T-helper 1 cell (primary cell): ENCODE measurements around the gene PTAR1.

Experiments used
- DNase-seq, 5 donors: peaks; one replicate each; pipeline ENCODE4 v3.0.0-alpha.2; 2012 to 2020

Gene PTAR1

DNA sequence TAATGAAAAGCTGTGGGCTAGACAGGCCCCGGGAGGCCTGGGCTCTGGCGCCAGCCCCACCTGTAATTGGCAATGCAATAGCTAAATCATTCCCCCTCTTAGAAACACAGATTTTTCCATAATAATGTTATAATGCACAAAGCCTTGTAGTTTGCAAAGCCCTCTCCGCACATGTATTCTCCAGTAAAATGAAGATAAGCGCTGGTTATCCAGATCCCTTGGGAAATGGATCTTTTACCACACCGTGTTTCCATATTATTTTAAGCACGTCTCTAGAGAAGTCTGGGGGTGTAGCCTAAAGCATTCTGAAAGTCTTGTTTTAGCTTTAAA, 86.5 kb downstream of the PTAR1 start:
- no peak for DNase-seq

DNA sequence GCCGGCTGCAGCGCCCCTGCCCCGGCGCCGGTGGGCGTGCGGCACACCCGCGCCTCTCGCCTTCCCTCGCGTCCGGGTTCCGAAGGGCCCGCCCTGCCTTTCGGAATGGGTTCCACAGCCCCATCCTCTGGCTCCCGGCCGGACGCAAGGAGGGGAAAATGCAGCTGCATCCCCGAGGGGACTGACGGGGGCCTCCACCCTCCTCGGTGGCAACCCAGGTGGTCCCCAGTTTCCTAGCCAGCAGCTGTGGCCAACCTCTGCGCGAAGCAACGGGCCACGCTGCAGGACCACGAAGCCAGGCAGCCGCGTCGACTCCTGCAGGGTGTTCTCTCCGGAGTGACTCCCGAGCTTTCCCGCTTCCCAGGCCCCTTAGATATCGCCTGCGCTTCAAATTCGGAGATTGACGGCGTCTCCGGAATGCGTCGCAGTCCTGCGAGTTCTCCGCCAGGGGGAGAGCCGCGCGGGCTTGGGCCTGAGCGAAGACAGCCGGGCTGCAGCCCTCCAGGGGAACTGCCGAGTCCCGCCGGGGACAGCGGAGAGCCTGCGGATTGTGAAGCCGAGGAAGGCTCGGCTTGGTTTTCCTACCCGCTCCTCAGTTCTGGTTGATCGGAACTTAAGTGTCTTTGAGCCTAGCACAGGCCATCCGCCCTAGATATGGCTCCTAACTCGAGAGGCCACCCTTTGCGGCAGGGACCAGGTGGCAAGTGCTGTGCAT, 87.1 kb downstream of the PTAR1 start:
- peak; percentile 24 to 66 (median 48) for DNase-seq

DNA sequence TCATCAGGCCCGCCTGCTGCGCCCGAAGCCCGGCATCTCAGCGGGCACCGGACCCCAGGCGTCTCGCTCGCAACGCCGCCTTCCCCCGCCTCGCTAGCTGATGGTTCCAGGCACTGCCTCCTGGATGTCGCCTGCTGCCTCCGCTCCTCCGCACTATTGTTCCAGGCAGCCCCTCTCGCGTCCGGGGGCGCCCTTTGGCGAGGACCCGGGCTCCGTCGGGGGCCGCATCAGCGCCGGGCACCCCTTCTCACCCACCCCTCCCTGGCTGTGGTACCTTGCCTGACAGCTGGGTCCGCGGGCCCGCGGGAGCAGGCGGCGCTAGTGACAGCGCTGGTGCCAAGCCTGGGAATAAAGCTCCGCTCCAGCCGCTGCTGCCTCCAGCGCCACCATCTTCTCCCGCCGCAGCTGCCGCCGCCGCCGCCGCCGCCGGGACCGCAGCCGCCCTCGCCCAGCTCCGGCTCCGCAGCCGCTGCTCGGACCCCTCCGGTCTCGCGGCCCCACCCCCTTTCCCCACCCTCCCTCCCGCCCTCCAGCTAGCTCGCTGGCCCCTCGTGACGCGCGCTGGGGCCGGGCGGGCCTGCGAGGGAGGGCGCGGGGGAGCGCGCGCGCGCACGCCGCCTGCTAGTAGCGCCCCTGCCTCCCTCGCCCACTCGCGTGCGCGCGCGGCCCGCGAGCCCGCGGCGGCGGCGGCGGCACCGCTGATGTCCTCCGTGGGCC, 87.8 kb downstream of the PTAR1 start, which contains the start of gene APBA1:
Gene APBA1 (minus strand): TSS at position 493 of the 717 bp plus-strand sequence.
- DNase-seq: peak in 4 of 5 donors; percentile 9 to 44 (median 16)

DNA sequence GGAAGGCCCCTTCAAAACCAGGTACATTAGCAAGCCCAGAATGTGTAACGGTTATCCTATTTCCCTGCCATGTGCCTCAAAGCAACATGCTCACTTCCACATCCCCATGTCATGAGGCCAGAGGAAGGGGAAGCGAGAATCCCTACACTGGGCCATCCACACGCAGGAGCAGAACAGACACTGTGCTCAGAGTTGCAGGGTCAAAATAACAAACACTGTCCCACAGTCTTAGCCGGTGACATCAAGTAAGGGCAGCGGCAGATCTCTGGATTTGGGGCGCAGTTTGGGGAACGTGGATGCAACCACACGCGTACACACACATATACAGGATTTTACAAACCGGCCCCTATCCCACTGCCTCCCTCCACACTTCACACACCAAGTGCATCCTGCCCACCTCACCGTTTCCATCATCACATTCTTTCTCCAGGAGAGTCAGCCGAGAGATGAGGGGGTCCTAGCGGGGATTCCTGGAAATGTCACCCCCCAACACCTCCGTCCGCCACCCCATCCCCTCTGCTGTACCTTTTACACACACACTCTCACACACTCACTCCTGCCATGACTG, 88.4 kb downstream of the PTAR1 start:
- no peak for DNase-seq

DNA sequence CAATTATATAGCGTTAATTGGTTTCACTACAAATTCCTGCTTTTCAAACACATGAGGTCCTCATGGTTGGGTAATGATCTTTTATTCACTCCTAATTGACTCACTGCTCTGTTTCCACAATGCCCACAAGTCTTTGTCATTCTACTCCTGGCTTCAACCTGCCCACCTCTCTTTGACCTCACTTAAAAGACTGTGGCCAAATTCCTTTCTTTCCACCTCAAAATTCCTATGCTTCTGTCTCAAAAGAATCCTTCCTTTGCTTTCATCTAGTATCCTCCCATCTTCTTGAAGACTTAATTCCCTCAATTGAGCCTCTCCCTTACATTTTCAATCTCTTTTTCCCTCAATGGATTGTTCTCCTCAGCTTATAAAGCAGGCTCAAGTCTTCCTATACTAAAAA, 92.5 kb downstream of the PTAR1 start:
- DNase-seq: no peak

DNA sequence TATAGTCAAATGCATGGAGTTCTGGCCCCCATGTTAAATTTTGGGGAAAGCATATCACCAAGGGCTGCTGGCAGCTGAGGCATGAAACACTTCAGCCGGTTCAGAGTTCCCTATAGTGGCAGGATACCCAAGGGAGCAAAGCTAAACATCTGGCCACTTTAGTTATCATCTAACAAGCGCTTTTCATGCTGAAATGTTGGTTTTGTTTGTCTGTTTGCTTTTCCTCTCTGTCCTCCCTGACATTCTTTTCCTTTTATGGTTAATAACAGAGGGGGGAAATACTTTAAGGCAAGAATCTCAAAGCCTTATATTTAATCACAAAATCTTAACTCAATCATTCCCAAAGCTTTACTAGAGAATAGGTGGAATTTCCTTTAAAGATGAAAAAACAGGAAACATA, 99.5 kb downstream of the PTAR1 start:
- DNase-seq: no peak
